GM23338 (cell line): Measurements from ENCODE around the gene CEP89. TPM values are rescaled to one million over a fixed set of nuclear protein-coding genes. Genes with fewer than 3 reads are reported as not detected.

Experiments used
- ATAC-seq: fragments of 200-7000 bp; cut with Tn5 transposase; 3 replicates; pipeline ENCODE4 v1.9.1; 2020
- DNase-seq: peaks from one replicate; pipeline ENCODE4 v3.0.0-alpha.2; 2015; ENCODE audit warnings: low spot score
- H2AFZ ChIP-seq: fragments of 200-600 bp; sonication (generic); 2 replicates; pipeline ENCODE4 v1.8.0; 2016; ENCODE audit warnings: antibody characterized with exemption, mild to moderate bottlenecking, moderate library complexity
- H3F3A ChIP-seq: fragments of 200-600 bp; sonication (generic); replicated peaks from 2 replicates; pipeline ENCODE4 v1.8.0; 2017; ENCODE audit warnings: antibody characterized with exemption, mixed run types, low read depth
- H3K27ac ChIP-seq: fragments of 200-600 bp; sonication (generic); 2 replicates; pipeline ENCODE4 v1.6.1; 2016; ENCODE audit warnings: low read depth
- H3K27me3 ChIP-seq: fragments of 200-600 bp; sonication (generic); 2 replicates; pipeline ENCODE4 v1.8.0; 2016; ENCODE audit warnings: mild to moderate bottlenecking, mixed run types, moderate library complexity; ENCODE audit not compliant: insufficient read depth
- H3K36me3 ChIP-seq: fragments of 200-600 bp; sonication (generic); 2 replicates; pipeline ENCODE4 v1.8.0; 2016; ENCODE audit warnings: mild to moderate bottlenecking; ENCODE audit not compliant: insufficient read depth
- H3K4me1 ChIP-seq: fragments of 200-600 bp; sonication (generic); 2 replicates; pipeline ENCODE4 v1.8.0; 2016; ENCODE audit warnings: mild to moderate bottlenecking, moderate library complexity; ENCODE audit not compliant: insufficient read depth
- H3K4me2 ChIP-seq: fragments of 200-600 bp; sonication (generic); 2 replicates; pipeline ENCODE4 v1.7.1; 2017; ENCODE audit warnings: mixed run types
- H3K4me3 ChIP-seq: fragments of 200-600 bp; sonication (generic); 2 replicates; pipeline ENCODE4 v1.6.1; 2016; ENCODE audit warnings: mixed run types
- H3K79me2 ChIP-seq: fragments of 200-600 bp; sonication (generic); replicated peaks from 2 replicates; pipeline ENCODE4 v1.8.0; 2017; ENCODE audit warnings: mild to moderate bottlenecking; ENCODE audit not compliant: insufficient read depth
- H3K9me2 ChIP-seq: fragments of 200-600 bp; sonication (generic); 2 replicates; pipeline ENCODE4 v1.8.0; 2017; ENCODE audit not compliant: insufficient read depth
- H4K20me1 ChIP-seq: fragments of 200-600 bp; sonication (generic); replicated peaks from 2 replicates; pipeline ENCODE4 v1.8.0; 2017; ENCODE audit warnings: mild to moderate bottlenecking; ENCODE audit not compliant: insufficient read depth
- H3K27ac Mint-ChIP-seq: 2 replicates; pipeline ENCODE4 v1.8.0; 2020; ENCODE audit warnings: inconsistent platforms, mild to moderate bottlenecking, moderate library complexity, mixed read lengths
- H3K27me3 Mint-ChIP-seq: 3 replicates; pipeline ENCODE4 v1.8.0; 2022; ENCODE audit warnings: low read depth, mild to moderate bottlenecking, moderate library complexity, mixed read lengths, inconsistent platforms; ENCODE audit not compliant: insufficient read depth, poor library complexity
- H3K36me3 Mint-ChIP-seq: 3 replicates; pipeline ENCODE4 v1.8.0; 2021; ENCODE audit warnings: low read depth, mild to moderate bottlenecking, inconsistent platforms, moderate library complexity, mixed read lengths
- H3K4me1 Mint-ChIP-seq: 3 replicates; pipeline ENCODE4 v1.8.0; 2020; ENCODE audit warnings: mild to moderate bottlenecking, inconsistent platforms, mixed read lengths
- H3K4me3 Mint-ChIP-seq: 3 replicates; pipeline ENCODE4 v1.8.0; 2021; ENCODE audit warnings: moderate library complexity, mild to moderate bottlenecking, inconsistent platforms, mixed read lengths
- H3K9me3 Mint-ChIP-seq: 3 replicates; pipeline ENCODE4 v1.8.0; 2020; ENCODE audit warnings: moderate library complexity, mild to moderate bottlenecking, inconsistent platforms, mixed read lengths
- CREB1 ChIP-seq: fragments of 250-450 bp; sonication (Bioruptor Pico); IDR thresholded peaks from 2 replicates; pipeline ENCODE4 v1.5.0; 2020; ENCODE audit warnings: low read depth, mild to moderate bottlenecking, moderate library complexity
- EZH2phosphoT487 ChIP-seq: fragments of 200-600 bp; sonication (generic); IDR thresholded peaks from one replicate; pipeline ENCODE4 v1.8.1; 2018; ENCODE audit warnings: antibody characterized with exemption; ENCODE audit not compliant: unreplicated experiment
- JUNB ChIP-seq: IDR thresholded peaks from one replicate; pipeline ENCODE4 v1.6.1; 2016; ENCODE audit warnings: antibody characterized with exemption; ENCODE audit not compliant: unreplicated experiment
- NANOG ChIP-seq: IDR thresholded peaks from 2 replicates; pipeline ENCODE4 v1.6.1; 2016; ENCODE audit warnings: antibody characterized with exemption, borderline replicate concordance
- POLR2AphosphoS5 ChIP-seq: IDR thresholded peaks from 2 replicates; pipeline ENCODE4 v1.6.1; 2016; ENCODE audit warnings: antibody characterized with exemption, low read depth
- STAT1 ChIP-seq: IDR thresholded peaks from one replicate; pipeline ENCODE4 v1.6.1; 2016; ENCODE audit warnings: antibody characterized with exemption; ENCODE audit not compliant: unreplicated experiment
- ZNF114 ChIP-seq: fragments of 250-450 bp; sonication (Bioruptor Pico); IDR thresholded peaks from 2 replicates; pipeline ENCODE4 v1.5.0; 2020; ENCODE audit warnings: mild to moderate bottlenecking, moderate library complexity
- ZNF331 ChIP-seq: fragments of 250-450 bp; sonication (Bioruptor Pico); IDR thresholded peaks from 2 replicates; pipeline ENCODE4 v1.5.0; 2020; ENCODE audit warnings: low read depth, mild to moderate bottlenecking, moderate library complexity
- ZNF462 ChIP-seq: fragments of 250-450 bp; sonication (Bioruptor Pico); IDR thresholded peaks from 2 replicates; pipeline ENCODE4 v1.5.0; 2020; ENCODE audit warnings: mild to moderate bottlenecking, moderate library complexity
- polyA plus RNA-seq: library from polyadenylated mRNA; unstranded; fragments of >200 nt; fragmentation: Nextera tagmentation; extraction: Ambion mirVana; gene quantifications from 2 replicates; pipeline ENCODE4 v1.2.1, GENCODE V29; 2016
- total RNA-seq: library from RNA; depleted of rRNA; stranded (reverse); fragments of >200 nt; shearing (Covaris generic); gene quantifications from 2 replicates; pipeline ENCODE4 v1.2.3, GENCODE V29; 2014
- TF ChIP-seq, protein P1 (sequence below): IDR thresholded peaks from 2 replicates; pipeline ENCODE4 v1.6.1; 2016; ENCODE audit warnings: antibody characterized with exemption
- TF ChIP-seq, protein P2 (sequence below): IDR thresholded peaks from one replicate; pipeline ENCODE4 v1.6.1; 2018; ENCODE audit warnings: antibody characterized with exemption; ENCODE audit not compliant: unreplicated experiment

Gene CEP89
- total and polyA plus RNA-seq, 2 experiments from 2014 or later: 13.4 to 17.5 TPM

DNA sequence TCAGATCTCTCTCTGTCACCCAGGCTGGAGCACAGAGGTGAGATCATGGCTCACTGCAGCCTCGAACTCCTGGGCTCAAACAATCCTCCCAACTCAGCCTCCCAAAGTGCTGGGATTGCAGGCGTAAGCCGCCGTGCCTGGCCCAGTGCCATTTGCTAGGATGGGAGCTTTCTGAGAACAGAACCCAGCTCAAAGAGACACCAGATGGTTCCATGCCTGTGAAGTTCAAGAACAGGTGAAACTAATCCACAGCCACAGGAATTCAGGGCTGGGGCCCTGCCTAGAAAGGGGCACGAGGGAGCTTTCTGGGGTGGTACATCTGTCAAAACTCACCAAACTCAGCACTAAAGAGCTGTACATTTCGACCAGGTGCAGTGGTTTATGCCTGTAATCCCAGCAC, 106.4 kb downstream of the CEP89 start (continued):
- TF ChIP-seq, protein P1, sequence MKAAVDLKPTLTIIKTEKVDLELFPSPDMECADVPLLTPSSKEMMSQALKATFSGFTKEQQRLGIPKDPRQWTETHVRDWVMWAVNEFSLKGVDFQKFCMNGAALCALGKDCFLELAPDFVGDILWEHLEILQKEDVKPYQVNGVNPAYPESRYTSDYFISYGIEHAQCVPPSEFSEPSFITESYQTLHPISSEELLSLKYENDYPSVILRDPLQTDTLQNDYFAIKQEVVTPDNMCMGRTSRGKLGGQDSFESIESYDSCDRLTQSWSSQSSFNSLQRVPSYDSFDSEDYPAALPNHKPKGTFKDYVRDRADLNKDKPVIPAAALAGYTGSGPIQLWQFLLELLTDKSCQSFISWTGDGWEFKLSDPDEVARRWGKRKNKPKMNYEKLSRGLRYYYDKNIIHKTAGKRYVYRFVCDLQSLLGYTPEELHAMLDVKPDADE: no peak
- TF ChIP-seq NANOG: no peak
- no peak for TF ChIP-seq CREB1

DNA sequence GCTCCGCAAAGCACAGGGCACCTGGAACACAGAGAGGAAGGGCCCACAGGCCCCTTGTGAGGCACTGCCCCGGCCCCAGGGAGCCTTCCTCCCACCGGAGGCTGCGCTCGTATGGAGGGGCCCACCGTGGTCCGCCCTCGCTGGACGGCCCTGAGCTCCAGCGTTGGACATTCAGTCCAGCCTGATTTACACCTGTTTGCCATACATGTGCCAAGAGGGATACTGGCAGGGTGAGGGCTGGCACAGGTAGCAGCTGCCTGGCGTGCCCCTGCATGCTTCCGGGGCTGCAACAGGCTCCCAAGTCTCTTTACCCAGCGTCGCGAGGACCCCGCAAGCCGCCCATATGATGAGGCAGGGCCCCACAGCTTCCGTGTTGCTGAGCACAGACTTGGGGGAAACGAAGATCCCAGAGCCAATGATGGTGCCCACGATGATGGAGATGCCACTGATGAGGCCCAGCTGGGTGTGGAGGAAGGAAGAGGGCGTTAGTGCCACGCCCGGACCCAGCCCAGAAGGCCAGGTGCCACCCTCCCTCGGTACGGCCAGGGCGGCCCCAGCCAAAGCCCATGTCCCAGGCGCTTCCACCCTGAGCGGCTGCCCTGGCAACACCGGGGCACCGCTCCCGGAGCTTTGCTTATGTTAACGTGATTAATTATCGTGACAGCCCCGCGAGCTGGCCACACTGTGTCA, 107.3 kb downstream of the CEP89 start:
- Histone ChIP-seq H3K27ac (no peak overlapping the region), H3K36me3 (no peaks in the 10 kb centered on the region), H4K20me1 (no peaks in the 10 kb centered on the region), H3K4me2 (no peak overlapping the region), H3K4me1 (no peaks in the 10 kb centered on the region), H3K27me3 (no peaks in the 10 kb centered on the region), H2AFZ (no peak overlapping the region; the same call in 1 of the 2 replicates), H3F3A (no peaks in the 10 kb centered on the region), H3K79me2 (no peaks in the 10 kb centered on the region), H3K9me2 (no peaks in the 10 kb centered on the region), H3K4me3 (no peak overlapping the region)
- Mint-ChIP-seq H3K36me3 (no peaks in the 10 kb centered on the region), H3K9me3 (no peaks in the 10 kb centered on the region), H3K27me3 (peaks cover 1% of the 10 kb centered on the region), H3K27ac (no peak overlapping the region), H3K4me1 (no peaks in the 10 kb centered on the region), H3K4me3 (no peak overlapping the region)
- ATAC-seq: no peak
- no peak for DNase-seq
- TF ChIP-seq JUNB (no peak), ZNF462 (CRISPR knock-in tag) (no peak), POLR2AphosphoS5 (no peak), EZH2phosphoT487 (no peak), STAT1 (no peak), ZNF114 (CRISPR knock-in tag) (no peak), CREB1 (no peak), NANOG (no peak), ZNF331 (no peak)
- TF ChIP-seq, protein P2, sequence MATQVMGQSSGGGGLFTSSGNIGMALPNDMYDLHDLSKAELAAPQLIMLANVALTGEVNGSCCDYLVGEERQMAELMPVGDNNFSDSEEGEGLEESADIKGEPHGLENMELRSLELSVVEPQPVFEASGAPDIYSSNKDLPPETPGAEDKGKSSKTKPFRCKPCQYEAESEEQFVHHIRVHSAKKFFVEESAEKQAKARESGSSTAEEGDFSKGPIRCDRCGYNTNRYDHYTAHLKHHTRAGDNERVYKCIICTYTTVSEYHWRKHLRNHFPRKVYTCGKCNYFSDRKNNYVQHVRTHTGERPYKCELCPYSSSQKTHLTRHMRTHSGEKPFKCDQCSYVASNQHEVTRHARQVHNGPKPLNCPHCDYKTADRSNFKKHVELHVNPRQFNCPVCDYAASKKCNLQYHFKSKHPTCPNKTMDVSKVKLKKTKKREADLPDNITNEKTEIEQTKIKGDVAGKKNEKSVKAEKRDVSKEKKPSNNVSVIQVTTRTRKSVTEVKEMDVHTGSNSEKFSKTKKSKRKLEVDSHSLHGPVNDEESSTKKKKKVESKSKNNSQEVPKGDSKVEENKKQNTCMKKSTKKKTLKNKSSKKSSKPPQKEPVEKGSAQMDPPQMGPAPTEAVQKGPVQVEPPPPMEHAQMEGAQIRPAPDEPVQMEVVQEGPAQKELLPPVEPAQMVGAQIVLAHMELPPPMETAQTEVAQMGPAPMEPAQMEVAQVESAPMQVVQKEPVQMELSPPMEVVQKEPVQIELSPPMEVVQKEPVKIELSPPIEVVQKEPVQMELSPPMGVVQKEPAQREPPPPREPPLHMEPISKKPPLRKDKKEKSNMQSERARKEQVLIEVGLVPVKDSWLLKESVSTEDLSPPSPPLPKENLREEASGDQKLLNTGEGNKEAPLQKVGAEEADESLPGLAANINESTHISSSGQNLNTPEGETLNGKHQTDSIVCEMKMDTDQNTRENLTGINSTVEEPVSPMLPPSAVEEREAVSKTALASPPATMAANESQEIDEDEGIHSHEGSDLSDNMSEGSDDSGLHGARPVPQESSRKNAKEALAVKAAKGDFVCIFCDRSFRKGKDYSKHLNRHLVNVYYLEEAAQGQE: no peak
- TF ChIP-seq, protein P1: no peak
